Astrocyte (in vitro differentiated cells and primary cell): Measurements from ENCODE around the gene PRKCE.

Experiments used
- CTCF ChIP-seq: IDR thresholded peaks from 2 replicates; pipeline ENCODE4 v1.5.1; 2011; ENCODE audit warnings: low read depth, mild to moderate bottlenecking, inconsistent platforms, low read length, moderate library complexity; ENCODE audit not compliant: insufficient read depth
- EZH2 ChIP-seq: IDR thresholded peaks from 2 replicates; pipeline ENCODE4 v1.6.1; 2012; ENCODE audit warnings: mild to moderate bottlenecking, low read length, inconsistent platforms; ENCODE audit not compliant: insufficient read depth

- TF ChIP-seq CTCF, result no peak
- TF ChIP-seq EZH2, result no peak
These were observed 137.8 kb downstream of the PRKCE start for GRCh38 chr2:45789317-45789716.
